MV-4-11 (cell line): ENCODE measurements around the gene MRPS12.
A peak's percentile ranks its signal among the peaks of the same experiment; 100 is the strongest.
"Not testable (repeated sequence)": the region's sequence is repeated elsewhere in the genome, so short reads cannot be mapped to it uniquely, and the experiment has no call there.

Source experiments
- DNase-seq: peaks from one replicate; lab custom pipeline; 2025; lab: John Stamatoyannopoulos, UW

MRPS12 gene

DNA sequence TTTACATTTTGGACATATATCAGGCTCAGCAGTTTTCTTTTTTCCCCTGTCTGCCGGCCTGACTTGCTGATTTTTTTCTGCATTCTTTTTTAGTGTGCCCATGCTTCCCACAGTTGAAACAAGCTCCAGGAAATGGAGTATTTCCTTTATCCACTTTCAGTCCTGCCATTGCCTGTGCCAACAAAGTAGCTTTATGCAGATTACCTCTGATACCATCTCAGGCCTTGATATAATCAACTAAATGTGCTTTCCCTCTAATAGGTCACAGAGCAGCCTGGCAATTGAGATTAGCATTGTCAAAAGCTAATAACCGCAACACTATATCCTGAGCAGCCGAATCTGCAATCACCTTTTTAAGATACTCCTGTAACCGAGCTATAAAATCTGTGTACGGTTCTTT is 9.2 kb downstream of the MRPS12 start:
- DNase-seq = no peak

DNA sequence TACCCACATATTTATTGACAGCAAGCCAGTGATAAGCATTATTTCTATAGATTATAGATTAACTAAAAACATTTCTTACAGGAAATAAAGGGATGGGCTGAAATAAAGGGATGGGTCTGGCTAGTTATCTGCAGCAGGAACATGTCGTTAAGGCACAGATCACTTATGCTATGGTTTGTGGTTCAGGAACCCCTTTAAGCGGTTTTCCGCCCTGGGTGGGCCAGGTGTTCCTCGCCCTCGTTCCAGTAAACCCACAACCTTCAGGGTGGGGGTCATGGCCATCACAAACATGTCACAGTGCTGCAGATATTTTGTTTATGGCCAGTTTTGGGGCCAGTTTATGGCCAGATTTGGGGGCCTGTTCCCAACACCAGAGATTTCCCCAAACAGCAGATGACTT is 10.7 kb downstream of the MRPS12 start:
- not testable (repeated sequence) for DNase-seq

DNA sequence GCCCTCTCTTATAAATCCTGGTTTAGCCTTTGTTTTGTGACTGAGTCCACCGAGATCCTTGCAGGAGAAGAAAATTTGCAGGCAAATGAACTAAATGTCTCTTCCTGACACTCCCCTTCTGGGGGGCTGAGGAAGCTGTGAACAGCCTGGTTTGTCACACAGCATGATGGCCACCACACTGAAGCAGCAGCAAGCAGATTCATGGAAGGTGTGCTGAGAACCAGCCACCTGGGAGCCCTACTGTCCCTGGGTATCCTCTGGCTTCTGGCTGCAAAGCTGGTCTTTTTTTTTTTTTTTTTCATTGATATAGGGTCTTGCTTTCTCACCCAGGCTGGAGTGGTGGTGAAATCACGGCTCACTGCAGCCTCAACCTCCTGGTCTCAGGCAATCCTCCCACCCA is 11.2 kb downstream of the MRPS12 start:
- DNase-seq = no peak

DNA sequence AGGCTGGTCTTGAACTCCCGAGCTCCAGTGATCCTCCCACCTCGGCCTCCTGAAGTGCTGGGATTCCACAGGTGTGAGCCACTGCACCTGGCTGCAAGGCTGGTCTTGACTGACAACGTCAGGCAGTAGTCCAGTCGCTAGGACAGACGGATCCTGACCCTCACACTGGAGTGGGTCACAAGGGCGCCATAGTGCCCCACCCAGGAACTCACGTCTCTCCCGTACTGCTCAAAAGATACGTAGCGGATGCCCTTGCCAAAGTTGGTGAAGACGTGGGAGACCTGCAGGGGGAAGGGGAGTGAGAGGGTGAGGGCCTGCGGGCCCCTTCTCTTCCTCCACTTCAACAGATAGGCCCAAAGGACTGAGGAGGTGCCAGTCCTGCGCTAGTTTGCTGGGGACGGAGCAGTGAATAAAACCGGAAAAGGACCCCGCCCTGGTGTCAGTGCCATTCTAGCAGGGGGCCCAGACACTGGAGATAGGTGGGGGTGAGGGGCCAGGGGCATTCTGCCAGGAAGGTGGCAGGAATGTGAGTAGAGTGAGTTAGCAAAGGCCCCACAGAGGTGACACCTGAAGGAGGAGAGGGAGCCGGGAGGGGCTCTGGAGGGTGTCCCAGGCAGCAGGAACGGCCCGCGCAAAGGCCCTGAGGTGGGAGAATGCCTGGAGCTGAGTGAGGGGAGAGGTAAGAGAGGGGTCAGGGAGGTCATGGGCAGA is 11.9 kb downstream of the MRPS12 start:
- no peak for DNase-seq

DNA sequence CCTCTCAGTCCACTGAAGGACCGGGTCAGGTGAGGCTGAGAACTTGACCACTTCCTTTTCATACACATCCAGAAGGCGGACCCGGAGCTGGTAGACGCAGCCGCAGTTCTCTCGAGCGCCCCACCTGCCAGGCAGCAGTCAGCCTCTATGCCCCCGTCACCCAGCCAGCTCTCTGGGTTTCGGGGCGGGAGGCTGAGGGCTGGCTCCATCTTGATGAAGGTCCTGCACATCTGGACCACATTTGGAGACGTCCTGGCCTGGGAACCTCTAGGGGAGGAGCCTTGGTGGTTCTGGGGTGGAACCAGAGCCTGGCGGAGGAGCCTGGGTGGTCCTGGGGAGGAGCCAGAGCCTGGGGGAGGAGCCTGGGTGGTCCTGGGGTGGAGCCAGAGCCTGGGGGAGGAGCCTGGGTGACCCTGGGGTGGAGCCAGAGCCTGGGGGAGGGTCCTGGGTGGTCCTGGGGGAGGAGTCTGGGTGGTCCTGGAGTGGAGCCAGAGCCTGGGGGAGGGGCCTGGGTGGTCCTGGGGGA is 14.3 kb downstream of the MRPS12 start:
- DNase-seq = no peak

DNA sequence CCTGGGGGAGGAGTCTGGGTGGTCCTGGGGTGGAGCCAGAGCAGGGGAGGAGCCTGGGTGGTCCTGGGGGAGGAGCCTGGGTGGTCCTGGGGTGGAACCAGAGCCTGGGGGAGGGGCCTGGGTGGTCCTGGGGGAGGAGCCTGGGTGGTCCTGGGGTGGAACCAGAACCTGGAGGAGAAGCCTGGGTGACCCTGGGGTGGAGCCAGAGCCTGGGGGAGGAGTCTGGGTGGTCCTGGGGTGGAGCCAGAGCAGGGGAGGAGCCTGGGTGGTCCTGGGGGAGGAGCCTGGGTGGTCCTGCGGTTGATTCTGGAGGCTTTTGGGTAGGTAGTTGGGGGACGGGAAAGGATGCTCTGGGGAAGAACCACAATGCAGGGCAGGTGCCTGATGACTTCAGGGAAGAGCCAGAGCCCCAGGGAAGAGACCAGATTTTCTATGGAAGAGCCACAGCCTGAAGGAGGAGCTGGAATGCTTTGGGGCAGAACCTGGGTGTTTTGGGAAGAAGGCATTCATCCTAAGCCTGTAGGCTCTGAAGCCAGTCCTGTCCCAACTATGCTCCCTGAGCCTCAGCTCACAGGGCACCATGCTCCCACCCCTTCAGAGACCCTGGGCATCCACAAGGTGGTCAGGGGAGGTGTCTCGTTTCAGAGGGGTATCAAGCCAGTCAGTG is 15.0 kb downstream of the MRPS12 start:
- DNase-seq = no peak

DNA sequence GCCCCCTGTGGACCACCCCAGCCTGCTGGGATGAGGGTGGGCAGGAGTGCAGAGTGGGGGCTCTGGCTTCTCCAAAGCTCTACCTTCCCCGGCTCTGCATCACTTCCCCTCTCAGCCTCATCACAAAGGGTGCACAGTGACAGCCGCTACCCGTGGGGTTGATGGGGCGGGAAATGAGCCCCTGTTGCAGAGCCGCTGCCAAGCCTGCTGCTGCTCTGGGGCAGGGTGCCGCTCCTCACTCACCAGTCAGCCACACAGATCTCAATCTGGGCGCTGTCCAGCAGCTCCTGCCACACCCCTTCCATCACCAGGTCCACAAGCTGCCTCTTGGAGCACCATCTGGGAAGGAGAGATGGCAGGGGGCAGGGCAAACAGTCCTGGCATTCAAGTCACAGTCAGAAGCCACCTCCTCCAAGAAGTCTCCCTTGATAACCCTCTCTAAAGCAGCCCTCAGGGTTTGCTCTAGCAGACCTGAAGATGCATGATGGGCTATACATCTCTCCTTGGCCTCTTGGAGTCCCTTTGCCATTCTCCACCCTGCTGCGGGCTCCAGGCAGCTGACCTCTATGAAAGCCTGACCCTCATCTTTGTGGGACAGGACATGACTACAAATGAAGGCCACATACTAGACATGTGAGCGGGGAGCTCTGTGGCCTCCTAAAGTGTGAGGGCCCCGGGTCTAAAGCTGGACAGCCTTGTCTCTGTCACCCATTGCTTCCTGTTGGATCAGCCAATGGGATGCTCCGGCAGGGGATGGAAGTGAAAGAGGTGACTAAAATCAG is 15.7 kb downstream of the MRPS12 start:
- DNase-seq = no peak

DNA sequence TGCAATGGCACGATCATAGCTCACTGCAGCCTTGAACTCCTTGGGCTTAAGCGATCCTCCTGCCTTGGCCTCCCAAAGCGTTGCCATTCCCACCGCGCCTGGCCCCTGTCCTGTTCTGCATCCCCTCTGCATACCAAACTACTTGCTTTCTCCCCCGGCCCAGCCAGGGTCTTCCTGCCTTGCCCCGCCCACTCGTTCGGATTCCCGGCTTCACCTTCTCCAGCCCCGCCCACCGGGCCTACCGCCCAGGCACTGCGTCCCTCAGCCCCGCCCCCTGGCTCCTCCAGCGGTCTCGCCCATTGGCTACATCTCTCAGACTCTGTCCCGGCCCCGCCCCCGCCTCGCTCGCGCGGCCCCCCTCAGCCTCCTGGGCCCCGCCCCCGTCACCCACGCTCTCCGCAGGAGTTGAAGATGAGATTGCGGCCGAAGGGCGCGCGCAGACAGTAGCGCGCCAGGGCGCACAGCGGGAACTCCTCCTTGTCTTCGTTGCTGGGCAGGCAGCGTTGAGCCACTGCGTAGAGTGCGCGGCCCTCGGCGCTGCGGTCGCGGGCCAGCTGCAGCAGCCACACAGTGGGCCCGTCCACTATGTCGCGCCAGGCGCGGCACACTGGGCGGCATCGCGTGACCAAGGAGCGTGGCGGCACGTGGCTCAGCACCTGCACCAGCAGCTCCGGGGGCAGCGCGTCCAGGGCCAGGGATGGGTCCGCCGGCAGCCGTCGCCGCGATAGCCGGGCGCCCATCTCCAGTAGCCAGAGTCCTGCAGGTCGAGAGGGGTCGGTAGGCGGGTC is 19.0 kb downstream of the MRPS12 start:
- DNase-seq = no peak

DNA sequence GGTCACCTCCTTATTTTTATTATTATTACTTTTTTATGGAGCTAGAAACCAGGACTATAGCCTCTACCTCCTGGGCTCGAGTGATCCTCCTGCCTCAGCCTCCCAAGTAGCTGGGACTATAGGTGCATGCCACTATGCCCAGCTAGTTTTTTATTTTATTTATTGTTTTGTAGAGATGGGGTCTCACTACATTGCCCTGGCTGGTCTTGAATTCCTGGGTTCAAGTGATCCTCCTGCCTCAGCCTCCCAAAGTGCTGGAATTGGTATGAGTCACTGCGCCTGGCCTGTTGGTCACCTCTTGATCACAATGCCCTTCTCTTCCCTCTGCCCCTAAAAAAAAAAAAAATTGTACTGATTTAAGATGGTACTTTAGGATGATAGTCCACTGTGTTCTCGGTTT is 20.4 kb downstream of the MRPS12 start:
- DNase-seq = no peak

DNA sequence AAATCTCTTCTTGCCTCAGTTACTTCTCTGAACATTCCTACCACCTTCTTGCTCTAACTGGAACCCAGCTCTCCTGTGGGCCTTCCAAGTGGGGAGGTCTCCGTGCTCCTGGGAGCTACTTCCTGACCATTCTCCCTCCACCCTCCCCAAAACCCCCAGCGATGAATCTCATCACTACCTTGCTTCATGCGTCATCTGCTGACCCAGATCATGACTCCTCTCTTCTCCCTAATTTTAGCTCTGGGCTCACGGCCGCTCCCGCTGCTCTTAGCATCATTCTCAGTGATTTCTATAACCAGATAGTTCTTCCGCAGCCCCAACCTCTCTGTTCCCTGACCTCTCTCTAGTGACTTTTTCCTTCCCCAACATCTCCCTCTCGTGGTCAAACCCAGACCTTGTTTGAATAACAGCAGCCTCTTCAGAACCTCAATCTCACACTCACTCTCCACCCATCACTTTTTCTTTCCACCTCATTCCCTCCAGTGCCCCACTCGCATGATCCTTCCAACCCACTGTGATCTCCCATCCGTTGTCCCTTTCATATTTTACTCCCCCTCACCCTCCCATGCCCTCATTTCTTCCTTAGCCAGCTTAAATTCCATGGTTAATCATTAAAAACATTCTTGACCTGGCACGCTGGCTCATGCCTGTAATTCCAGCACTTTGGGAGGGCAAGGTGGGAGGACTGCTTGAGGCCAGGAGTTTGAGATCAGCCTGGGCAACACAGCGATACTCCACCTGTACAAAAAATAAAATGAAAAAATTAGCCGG is 21.8 kb downstream of the MRPS12 start:
- peak; percentile 67 for DNase-seq

DNA sequence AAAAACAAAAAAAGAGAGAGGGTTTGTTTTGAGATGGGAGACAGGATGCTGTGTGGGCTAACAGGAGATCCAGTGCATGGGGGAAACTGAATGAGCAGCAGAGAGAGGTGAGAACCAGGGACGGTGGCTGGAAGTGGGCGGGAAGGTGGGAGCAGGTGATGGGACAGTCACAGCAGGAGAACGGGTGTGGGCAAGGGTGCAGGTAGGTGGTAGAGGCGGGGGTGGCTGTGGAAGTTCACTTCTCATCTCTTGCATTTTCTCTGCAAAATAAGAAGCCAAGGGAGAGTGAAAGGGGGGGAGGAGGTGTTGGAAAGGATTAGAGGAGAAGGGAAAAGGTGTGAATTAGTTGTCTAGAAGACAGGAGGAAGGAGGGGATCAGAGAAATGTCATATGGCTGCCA is 22.9 kb downstream of the MRPS12 start:
- DNase-seq = no peak

DNA sequence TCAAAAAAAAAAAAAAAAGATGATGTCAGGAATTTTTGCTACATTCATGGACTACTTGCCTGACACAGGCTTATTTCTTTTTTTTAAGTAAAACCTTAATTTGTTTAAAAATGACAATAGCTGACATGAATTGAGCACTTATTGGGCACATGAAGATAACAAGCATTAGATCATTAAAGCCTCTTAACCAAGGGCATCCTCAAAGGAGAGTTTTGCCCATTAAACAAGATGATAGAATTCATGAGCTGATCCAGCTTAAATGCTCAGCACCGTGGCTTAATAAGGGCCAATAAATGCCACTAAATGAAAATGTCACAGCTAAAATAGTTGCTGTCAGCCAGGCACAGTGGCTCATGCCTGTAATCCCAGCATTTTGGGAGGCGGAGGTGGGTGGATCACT is 25.5 kb downstream of the MRPS12 start:
- DNase-seq = no peak

DNA sequence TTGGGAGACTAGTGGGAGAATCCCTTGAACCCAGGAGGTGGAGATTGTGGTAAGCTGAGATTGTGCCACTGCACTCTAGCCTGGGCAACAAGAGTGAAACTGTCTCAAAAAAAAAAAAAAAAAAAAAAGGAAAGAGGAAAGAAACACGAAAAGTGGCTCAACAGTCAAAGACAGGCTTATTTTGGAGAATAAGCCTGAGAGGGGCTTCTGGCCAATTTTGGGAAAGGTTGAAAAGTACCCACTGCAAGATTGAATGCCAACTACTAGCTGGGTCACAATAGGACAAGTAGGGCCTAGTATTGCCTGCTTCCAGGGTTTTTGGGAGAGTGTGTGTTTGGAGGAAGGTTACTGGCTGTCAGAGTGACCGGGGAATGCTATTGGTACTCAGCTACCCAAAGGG is 27.6 kb downstream of the MRPS12 start:
- no peak for DNase-seq

DNA sequence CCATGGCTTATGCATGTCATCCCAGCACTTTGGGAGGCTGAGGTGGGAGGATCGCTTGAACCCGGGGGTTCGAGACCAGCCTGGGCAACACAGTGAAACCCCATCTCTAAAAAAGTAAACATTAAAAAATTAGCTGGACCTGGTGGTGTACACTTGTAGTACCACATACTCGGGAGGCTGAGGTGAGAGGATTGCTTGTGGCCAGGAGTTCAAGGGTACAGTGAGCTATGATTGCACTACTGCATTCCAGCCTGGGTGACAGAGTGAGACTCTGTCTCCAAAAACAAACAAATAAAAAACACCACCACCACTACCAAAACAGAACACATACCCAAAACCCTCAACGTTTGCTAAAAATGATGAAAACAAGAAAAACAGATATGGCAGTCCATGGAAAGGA is 28.9 kb downstream of the MRPS12 start:
- DNase-seq = no peak

DNA sequence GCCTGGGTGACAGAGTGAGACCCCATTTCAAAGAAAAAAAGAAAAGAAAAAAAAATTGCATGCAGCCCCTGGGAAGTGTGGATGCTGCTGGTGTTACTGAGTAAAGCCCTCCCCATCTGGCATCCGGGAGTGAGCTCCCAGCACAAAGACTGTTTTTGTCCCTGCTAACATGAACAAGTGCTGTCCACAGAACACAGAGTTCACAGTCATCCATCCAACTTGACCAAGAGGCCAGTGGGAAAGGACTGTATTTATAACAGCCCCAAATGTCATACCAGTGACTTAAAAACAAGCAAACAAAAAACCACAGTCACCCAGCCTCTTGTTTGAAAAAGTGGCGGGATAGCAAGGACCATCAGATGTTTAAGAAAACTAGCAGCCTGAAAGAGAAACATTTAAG is 34.0 kb downstream of the MRPS12 start:
- DNase-seq = no peak

DNA sequence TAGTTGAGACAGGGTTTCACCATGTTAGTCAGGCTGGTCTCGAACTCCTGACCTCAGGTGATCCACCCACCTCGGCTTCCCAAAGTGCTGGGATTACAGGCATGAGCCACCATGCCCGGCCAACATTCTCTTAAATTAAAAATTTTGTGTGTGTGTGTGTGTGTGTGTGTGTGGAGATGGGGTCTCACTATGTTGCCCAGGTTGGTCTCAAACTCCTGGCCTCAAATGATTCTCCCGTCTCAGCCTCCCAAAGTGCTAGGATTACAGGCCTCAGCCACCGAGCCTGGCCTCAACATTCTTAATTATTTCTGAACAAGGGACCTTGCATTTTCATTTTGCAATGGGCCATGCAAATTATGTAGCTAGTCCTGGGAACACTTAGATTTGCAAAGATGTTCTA is 35.4 kb downstream of the MRPS12 start:
- DNase-seq = not testable (repeated sequence)

DNA sequence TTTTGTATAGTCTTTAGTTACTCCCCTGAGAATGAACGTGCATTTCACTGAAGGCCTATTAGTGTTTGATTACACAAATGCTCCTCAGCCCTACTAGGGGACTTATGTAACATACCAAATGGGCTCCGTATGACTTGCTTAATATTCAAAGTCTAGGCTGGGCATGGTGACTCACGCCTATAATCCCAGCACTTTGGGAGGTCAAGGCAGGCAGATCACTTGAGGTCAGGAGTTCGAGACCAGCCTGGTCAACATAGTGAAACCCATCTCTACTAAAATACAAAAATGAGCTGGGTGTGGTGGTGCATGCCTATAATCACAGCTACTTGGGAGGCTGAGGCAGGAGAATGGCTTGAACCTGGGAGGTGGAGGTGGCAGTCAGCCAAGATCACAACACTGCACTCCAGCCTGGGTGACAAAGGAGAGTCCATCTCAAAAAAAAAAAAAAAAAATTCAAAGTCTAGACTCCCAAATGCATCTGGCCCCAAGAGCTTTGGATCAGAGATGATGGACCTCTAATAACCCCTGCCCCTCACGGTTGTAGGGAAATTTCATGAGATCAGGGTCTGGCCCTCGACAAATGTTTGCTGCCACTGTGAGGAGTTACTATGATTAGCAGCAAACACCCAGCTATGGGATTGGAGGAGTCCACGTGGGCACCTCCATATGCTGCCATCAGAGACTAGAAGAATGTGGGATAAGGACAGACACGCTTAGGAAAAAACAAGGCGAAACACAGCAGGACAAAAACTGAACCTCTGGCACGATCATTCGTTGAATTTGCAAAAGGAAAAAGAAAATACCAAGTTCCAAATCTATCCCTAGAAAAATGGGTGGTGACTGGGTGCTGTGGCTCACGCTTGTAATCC is 40.2 kb downstream of the MRPS12 start:
- peak; percentile 36 for DNase-seq

DNA sequence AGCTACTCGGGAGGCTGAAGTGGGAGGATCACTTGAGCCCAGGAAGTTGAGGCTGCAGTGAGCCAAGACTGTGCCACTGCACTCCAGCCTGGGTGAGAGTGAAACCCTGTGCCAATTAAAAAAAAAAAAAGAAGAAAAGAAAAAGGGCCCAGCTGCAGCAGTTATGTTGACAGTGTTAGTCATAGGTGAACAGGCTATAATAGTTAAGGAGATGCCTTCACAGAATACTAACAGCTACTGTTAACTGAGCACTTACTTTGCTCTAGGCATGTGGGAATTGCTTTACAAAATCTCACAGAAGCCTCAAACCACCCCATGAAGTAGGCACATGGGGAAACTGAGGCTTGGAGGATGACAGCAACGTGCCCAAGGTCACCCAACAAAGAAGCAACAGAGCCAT is 40.9 kb downstream of the MRPS12 start:
- DNase-seq = no peak

DNA sequence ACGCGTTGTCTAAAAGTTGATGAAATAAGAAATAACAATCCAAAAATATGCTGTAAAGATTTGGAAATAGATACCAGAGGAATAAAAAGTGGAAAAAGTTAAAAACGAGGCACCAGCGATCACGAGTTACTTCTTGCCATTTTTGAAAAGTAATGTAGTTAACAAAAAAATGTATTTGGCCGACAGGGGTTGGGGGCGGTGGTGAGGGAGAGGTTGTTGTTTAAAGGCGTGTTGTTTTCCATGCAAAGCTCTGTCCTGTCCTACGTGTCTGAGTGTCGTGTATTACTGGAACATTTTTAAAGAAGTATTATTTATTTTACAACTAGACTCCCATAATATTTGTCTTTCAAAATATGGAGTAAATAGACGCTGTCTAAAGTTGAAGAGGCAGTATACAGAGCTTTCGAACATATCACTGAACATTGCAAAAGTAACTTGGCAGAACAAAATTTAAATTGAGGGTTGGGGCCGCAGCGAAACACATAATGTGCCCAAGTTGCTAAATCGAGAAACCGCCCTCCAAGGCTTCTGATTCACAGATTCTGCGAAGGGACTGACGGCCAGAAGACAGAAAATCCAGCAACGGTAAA is 44.0 kb downstream of the MRPS12 start:
- DNase-seq = no peak
